ENCODE measurements around the gene GALR2.
"Not testable (repeated sequence)": the region's sequence is repeated elsewhere in the genome, so short reads cannot be mapped to it uniquely, and the experiment has no call there.

Gene GALR2

GRCh38 chr17:76074390-76075363 lies at the start of gene GALR2:
GALR2 (plus strand) TSS chr17:76074781; CDS start chr17:76074884, 103 bp downstream.
- no peak for FAIRE-seq

GRCh38 chr17:76025294-76025693 lies 49.3 kb upstream of the GALR2 start:
- no peak for FAIRE-seq

- no peak for FAIRE-seq
Observed at GRCh38 chr17:76026714-76027158, 47.8 kb upstream of the GALR2 start.

- no peak for FAIRE-seq
Observed at GRCh38 chr17:76027159-76027839, 47.3 kb upstream of the GALR2 start, which contains the start of gene EVPL. EVPL (minus strand) TSS chr17:76027306; CDS start chr17:76027198, 108 bp downstream.

- no peak for FAIRE-seq
Observed at GRCh38 chr17:76032073-76032779, 42.4 kb upstream of the GALR2 start.

GRCh38 chr17:76032780-76033108 lies 41.8 kb upstream of the GALR2 start:
- no peak for FAIRE-seq

- FAIRE-seq, result no peak
Observed at GRCh38 chr17:76033139-76033538, 41.4 kb upstream of the GALR2 start.

- no peak for FAIRE-seq
Observed at GRCh38 chr17:76034428-76035350, 39.9 kb upstream of the GALR2 start.

- FAIRE-seq, result no peak
Observed at GRCh38 chr17:76036497-76037261, 37.9 kb upstream of the GALR2 start.

- FAIRE-seq, result no peak
Observed at GRCh38 chr17:76038050-76038449, 36.5 kb upstream of the GALR2 start.

GRCh38 chr17:76039121-76039520 lies 35.5 kb upstream of the GALR2 start:
- no peak for FAIRE-seq

- no peak for FAIRE-seq
Observed at GRCh38 chr17:76040376-76040775, 34.2 kb upstream of the GALR2 start.

GRCh38 chr17:76042868-76043267 lies 31.7 kb upstream of the GALR2 start:
- not testable (repeated sequence) for FAIRE-seq

- FAIRE-seq, result not testable (repeated sequence)
Observed at GRCh38 chr17:76044475-76045007, 30.0 kb upstream of the GALR2 start.

- no peak for FAIRE-seq
Observed at GRCh38 chr17:76046064-76046463, 28.5 kb upstream of the GALR2 start.

GRCh38 chr17:76048025-76048605 lies 26.5 kb upstream of the GALR2 start:
- FAIRE-seq, result no peak

GRCh38 chr17:76048711-76049110 lies 25.9 kb upstream of the GALR2 start:
- no peak for FAIRE-seq

- no peak for FAIRE-seq
Observed at GRCh38 chr17:76049239-76049638, 25.3 kb upstream of the GALR2 start.

- FAIRE-seq, result no peak
Observed at GRCh38 chr17:76049836-76050537, 24.6 kb upstream of the GALR2 start.
